ENCODE data around the gene LGI4.
"Not testable (repeated sequence)": the region's sequence is repeated elsewhere in the genome, so short reads cannot be mapped to it uniquely, and the experiment has no call there.

Gene LGI4

DNA sequence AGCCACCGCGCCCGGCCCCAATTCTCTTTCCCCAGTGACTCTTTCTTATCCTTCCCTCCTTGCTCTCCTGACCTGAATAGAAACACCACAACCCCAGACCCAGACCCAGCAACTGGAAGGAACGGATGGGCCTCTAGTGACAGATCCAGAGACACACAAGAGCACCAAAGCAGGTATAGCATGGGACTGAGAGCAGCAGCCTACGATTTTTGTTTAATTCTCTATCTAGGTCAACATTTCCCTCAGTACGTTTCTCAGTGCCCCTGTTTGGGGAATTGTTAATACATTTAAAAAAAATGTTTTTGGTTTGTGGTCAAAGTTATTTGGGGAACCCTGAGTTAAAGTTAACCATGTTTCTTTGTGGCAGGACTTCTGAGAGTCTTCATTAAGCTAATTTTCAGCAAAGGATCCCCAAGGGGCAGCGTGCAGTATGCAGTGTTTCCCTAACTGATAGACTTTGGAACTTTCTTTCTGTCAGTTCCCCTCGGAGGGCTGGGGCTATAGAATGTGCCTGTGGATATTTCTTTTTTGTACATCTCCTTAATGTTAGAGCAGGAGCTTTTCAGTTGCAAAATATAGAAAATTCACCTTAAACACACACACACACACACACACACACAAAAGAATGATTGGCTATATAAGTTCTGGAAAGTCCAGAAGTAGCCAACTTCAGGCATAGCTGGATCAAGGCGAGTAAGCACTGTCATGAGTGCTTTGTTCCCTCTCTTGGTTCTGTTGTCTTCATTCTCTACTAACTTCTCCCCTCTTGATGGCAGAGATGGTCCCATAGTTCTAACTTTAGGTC lies 26.0 kb upstream of the LGI4 start:
- no peak for DNase-seq

DNA sequence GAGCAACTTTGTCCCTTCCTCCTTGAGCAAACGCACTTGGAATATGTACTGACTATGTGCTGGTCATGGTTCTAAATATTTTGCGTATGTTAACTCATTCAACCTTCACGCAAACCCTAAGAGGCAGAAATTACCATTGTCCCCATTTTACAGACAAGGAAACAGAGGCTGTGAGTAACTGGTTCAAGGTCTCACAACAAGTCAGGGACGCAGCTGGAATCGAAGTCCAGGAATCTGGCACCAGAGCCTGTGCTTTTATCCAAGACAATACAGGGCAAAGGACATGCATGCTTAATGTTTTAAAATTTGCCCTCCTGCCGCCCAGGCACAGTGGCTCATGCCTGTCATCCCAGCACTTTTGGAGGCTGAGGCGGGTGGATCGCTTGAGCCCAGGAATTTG lies 24.7 kb upstream of the LGI4 start:
- no peak for DNase-seq

DNA sequence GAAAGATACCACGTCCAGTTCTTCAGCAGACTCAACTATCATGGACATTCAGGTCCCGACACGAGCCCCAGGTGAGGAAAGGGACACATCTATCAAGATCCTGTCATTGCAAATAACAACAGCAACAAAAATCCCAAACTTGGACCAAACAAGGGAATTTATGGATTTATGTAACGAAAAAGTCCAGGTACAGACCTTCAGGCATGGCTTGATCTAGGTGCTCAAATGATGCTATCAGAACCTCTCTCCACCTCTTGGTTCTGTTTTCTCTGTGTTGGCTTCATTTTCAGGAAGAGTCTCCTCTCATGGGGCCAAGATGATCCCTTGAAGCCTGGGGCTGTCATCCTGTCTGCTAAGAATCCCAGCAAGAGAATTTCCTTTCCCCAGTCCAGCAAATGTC lies 22.6 kb upstream of the LGI4 start:
- no peak for DNase-seq

DNA sequence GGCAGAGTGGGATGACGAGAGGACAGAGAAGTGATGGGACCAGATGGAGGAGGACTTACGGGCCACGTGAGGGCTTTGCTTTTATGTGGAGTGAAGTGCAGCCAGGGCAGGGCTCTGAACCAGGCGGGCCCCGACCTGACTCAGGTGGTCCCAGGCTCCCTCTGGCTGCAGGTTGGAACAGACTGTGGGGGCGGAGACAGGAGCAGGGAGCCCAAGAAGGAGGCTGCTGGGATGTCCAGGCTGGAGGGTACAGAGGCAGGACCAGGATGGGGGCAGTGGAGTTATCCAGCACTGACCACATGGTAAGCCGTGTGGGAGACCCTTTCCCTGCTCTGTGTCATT lies 21.8 kb upstream of the LGI4 start:
- DNase-seq: no peak

DNA sequence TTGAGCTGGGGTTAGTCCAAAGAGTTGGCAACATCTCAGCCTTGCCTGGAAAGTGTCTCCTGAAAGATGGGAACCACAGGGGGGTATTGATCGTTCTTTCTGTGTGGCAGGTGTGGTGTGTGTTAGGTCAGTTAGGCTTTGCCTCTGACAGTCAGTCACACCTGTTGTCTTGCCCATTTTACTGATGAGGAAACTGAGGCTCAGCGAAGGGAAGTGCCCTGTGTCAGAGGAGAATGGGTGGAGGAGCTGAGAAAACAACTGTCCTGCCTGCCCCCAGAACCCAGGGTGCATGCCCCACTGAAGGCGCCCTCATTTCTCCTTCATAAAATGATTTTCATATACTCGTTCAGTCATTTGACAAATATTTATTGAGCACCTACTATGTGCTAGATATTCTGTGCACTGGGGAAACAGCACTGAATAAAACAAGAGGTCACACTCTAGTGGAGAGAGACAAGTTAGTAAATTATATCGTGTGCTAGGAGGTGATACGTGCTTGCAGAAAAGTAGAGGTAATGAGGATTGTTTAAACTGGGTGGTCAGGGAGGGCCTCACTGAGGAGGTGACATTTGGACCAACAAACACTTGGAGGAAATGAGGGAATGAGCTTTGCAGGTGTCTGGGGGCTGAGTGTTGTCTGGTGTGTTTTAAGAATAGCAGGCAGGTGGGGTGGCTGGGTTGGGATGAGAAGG lies 21.3 kb upstream of the LGI4 start:
- DNase-seq: no peak

DNA sequence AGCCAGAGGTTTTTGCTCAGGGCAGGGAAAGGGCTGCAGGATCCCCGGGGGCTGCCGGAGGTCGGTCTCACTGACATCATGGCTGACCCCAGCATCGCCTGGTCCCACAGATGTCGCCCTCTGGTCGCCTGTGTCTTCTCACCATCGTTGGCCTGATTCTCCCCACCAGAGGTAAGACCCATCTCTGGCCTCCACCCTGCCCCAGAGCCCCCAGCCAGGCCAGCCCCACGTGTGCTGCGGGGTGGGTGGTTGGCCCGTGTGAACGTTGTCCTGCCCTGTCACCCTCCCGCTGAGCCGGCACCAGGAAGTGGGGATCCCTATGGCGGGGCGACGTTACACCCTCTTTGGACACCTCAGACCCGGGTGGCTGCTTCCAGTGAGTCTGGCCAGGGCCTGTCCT lies 20.6 kb upstream of the LGI4 start:
- no peak for DNase-seq

DNA sequence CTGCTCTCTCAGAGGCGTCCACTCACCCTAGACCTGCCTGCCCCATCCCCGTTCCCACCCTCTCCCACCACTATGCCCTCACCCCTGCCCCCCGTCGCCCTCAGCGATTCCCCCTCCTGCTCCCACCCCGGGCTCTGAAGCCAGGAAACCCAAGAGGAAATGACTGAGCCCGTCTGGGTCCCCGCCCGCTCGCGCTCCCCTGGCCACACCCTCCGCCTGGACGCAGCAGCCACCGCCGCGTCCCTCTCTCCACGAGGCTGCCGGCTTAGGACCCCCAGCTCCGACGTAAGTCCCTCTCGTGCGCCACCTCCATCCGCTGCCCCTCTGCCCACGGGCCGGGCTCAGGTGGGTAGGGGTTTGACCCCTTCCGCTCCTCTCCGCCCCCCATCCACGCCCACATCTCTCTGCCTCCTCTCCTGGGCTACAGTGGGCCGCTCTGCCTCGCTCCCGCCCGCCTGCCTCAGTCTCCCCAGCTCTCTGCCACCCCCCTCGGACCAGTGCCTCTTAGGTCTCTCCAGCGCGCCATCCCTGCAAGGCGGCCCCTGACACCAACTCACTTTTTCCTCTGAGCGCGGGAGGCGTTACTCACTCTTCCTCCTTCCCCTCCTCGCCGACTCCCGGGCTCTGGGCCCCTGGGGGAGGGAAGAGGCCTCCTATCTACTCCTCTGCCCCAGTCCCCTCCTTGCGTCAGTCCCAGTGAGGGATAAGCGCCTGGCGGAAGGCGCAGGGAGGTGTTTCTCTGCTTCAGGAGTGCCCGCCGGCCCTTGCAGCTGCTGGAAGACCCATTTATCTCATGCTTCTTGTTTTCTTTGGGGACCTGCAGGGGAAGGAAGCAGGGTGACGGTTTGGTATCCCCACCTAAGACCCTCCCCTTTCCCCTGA lies 19.9 kb upstream of the LGI4 start, which contains the start of gene FXYD5:
Gene FXYD5, plus strand, starts transcription at position 211 of the 882 bp plus-strand sequence. CDS start 816 bp downstream, outside the sequence.
- DNase-seq: no peak

DNA sequence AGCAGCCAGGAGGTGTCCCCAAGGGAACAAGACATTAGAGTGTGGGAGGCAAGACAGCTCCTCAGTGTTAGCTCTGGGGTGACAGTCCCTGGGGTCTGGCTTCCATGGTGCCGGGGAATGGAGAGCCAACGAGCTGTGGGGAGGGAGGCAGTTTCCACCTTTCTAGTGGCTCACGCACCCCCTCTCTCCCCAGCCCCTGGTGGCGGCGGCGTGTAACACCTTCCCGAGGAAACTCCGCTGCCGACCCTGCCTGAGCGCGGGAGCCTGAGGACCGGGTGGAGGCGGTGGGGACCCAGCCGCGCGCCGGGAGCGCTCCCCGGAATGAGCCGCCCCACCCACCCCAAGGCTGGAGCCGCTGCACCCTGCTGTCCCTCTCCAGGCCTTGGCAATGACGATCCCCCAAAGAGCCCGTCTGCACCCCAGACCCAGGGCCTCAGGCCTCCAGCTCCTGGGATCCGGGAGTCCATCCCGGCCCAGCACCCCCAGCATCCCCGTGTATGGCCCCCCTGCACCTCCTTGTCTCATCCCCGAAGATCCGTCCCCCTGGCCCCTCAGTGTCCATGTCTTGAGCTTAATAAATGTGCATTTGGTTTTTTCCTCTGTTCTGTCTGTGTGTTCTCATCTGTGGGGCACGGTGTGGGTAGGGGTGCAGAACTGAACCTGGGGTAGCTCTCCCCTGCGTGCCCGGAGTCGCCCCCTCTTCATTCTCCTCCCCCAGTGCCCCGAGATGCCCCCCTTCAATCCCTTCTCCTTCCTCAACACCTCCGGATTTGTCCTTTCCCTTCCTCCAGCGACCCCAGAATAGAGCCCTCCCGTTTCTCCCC lies 19.1 kb upstream of the LGI4 start:
- no peak for DNase-seq

DNA sequence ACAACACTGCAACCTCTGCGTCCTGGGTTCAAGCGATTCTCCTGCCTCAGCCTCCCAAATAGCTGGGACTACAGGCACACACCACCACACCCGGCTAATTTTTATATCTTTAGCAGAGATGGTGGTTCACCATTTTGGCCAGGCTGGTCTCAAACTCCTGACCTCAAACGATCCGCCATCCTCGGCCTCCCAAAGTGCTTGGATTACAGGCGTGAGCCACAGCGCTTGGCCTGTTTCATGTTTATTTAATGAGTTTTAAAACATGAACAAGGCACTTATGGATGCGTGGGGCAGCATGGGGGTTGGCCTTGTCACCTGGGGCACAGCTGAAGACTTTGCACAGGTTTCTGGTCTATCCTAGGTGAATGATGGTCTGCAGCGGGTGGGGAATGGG lies 18.3 kb upstream of the LGI4 start:
- not testable (repeated sequence) for DNase-seq

DNA sequence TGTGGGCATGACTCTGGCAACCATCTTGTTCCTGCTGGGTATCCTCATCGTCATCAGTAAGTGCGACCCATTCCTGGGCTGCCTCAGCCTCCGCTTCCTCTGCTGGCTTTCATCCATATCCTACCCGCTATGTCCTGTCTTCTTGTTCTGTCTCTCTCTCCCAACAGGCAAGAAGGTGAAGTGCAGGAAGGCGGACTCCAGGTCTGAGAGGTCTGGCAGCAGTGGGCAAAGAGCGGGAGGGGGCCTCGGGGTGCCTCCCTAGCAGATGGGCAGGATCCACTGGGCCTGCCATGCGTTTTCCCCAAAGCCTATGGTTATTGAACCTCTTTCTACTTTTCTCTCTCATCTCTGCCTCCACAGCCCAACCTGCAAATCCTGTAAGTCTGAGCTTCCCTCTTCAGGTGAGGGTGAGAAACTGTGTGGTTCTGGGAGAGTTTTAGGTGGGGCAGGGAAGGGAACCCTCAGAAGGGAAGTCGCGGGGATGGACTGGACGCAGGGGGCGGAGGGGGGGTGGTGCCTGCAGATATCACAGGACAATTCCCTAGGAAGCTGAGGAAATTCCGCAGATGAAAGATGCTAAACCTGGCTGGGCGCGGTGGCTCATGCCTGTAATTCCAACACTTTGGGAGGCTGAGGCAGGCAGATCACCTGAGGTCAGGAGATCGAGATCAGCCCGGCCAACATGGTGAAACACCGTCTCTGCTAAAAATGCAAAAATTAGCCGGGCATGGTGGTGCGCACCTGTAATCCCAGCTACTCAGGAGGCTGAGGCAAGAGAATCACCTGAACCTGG lies 16.6 kb upstream of the LGI4 start:
- no peak for DNase-seq

DNA sequence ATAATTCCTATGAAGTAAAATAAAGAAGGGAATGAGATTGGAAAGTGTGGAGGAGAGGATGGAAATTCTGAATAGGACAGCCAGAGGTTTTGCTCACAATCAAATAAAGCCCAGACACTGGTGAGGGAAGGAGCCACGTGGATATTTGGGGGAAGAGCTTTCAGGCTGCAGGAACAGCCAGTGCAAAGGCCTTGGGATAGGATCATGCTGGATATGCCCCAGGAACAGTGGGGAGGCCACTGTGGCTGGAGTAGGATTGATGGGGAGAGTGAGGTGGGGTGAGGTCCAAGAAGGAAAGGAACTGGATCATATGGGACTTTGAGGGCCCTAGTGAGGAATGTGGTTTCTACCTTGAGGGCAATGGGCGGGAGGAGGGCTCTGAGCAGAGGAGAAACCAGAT lies 15.6 kb upstream of the LGI4 start:
- DNase-seq: no peak

DNA sequence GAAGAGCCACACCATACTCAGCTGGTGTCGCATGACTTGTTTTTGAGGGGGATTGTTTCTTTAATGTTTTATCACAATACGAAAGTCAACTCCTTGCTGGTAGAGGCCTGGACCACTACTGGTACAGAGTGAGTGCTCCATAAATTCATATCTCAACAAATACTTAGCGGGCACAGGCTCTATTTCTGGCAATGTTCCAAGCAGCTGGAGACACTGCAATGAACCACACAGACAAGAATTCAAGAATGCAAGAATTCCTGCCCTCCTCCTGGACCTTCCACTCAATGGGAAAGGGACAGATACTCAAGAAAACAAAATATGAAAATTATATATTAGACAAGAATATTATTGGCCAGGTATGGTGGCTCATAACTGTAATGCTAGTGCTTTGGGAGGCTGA lies 14.6 kb upstream of the LGI4 start:
- DNase-seq: no peak

DNA sequence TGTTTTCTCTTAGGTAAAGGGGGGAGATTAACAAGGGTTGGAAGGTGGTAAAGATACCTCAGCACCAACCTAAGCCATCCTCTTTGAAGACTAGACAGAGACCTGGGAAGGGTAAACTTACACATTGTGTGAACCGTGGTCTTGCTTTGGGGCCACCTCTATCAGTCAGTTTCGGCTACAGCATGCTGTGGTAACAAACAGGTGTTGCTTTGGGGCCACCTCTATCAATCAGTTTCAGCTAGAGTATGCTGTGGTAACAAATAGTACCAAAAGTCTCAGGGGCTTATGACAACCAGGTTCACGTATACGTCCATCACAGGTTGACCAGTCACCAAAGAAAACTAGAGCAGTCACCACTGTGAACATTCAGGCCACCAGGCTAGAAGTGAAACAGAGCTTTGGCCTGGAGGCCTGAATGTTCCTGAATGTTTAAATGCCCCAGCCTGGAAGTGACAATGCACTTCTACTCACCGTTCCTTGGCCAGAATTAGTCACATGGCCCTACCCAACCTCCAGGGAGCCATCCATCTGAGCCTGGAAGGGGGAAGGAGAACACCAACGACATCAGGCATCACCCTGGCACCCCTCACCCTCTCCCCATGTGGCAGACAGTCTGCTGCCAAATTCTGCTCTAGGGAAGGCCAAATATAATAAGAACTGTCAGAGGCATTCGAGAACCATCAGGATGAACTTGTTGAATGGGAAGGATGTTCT lies 12.0 kb upstream of the LGI4 start:
- DNase-seq: no peak

DNA sequence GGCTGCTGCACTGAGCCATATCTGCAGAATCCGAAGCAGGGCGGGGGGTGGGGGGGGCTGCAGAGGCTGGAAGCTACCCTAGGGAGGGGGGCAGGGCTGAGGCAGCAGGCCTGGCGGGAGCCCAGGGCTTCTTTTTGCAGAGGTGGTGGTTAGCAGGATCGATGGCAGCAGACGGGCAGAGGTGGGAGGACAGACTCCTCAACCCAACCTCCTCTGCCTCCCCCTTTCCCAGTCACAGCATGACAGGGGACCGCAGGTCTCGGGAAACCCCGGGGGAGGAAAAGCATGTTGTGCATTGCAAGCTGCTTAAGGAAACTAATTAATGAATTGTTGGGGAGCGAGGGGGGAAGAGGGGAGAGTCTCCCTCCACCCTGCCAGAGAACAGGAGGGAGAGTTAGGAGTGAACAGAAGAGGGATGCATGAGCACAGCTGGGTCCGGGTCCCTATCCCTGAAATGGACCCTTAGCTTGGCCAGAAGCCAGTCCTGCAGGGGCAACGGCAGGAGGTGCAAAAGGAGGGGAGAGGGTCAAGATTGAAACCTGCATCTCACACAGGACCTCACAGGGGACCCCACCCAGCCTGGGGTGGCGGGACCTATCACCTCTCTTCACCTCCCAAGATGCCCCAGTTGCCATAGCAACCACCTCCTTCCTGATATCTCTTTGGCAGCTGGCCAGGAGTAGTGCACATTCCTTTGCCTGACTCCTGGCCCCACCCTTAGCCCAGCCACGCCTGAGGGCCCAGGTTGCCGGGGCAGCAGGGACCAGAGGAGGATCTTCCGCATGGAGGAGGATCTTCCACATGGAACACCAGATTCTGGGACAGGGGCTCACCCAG lies 10.0 kb upstream of the LGI4 start:
- no peak for DNase-seq

DNA sequence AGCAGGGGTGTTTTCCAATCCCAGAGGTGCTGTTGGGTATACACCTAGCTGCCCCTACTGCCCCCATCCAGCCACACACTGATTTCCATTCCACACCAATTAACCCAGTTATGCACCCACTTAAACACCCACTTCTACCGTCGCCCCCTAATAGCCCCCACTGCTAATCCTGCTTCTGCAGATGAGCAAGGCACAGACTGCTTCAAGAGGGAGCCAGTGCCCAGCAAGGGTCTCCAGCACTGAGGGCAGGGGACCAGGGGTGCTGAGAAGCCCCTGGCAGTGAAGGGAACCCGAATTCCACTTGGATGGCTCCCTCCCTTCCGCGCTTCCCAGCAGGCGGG lies 9.4 kb upstream of the LGI4 start:
- DNase-seq: no peak

DNA sequence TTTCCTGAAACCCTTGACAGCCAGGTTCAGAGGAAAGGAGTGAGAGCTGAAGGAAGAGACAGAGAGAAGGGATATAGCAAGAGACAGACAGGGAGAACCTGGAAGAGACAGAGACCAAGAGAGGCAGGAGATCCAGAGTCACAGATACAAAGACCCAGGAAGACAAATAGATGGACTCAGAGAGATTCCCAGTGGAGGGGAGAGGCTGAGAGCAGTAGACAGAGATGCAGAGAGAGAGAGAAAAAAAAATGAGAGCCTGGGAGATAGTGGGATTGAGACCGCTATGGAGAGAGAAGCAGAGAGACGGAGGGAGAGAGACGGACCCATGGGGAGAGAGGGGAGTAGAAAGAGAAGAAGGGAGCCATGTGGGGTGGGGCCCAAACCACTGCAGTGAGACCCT lies 9.0 kb upstream of the LGI4 start:
- no peak for DNase-seq

DNA sequence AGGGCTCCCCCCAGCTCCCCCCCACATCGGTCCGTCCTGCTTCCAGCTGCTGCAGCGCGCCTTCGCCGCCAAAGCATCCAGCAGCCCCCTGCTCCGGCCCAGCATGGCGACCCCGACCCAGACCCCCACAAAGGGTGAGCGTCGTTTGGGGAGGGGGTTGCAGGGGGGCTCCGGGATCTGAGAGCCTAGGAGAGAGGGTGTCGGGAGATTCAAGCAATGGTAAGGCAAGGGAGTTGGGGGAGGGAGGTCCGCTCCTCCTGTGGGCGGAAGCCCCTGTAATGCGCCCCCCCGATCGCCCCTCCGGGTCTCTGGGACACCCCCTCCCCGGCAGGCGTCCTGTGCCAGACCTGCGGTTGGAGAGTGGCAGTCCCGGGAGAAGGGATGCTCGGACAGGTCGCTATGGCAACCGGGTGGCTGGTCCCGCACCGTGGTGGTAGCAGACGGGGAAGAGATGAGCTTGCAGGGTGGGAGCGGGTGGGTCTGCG lies 8.4 kb upstream of the LGI4 start, which contains the start of gene FXYD7:
Gene FXYD7, plus strand, starts transcription at position 25 of the 485 bp plus-strand sequence. Its CDS starts 79 bp downstream, at position 104.
- no peak for DNase-seq

DNA sequence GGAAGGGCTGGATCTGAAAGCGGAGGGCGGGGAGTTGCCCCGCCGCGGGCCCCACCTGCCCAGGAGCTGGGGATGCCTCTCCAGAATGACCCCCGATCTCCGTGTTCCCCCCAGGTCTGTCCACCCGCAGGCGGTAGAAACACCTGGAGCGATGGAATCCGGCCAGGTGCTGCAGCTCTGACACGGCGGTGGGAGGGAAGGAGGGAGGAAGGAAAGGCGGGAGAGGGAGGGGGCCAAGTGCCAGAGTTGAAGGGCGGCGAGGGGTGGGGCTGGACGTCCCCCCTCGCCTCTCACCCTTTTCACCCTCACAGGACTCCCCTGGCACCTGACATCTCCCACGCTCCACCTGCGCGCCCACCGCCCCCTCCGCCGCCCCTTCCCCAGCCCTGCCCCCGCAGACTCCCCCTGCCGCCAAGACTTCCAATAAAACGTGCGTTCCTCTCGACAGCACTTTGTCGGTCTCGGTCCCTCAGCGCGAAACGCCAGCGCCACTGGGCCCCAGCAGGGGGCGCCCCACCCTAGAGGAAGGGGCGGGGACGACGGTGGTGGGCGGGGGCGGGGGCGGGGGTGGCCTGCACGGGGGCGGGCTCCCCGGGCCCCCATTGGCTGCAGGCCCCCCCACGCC lies 7.9 kb upstream of the LGI4 start:
- DNase-seq: peak; percentile 45

DNA sequence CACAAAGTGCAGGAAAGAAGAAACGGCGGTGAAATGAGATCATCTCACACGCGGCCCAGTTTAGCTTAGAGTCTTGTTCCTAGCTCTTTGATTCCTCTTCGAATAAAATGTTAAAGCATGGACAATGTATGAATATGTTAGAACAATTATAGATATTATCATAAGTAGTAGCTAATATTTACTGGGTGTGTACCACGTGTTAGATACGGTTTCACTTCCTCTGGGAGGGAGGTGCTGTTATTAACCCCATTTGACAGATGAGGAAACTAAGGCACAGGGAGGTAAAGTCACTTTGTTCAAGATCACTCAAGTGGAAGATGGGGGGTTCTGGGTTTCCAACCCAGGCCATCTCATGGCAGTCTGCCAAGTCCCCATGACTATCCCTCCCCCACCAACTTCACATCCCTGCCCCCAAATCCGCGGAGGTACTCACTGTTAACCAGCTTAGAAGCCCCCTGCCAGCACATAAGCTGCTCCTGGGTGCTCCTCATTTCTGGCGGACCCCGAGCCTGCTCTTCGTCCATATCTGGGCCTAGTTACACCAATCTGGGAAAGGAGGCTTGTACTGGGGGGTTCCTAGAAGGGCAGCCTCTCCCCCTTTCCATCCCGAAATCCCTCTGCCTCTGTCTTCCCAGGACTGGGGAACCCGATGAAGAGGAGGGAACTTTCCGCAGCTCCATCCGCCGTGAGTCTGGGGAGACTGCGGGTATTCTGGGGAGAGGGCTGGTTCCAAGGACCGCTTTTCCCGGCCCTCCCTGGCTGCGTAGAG lies 7.2 kb upstream of the LGI4 start:
- peak; percentile 23 for DNase-seq

Measured in NCI-H1694 (cell line).